Astrocyte of the cerebellum (primary cell): Measurements from ENCODE around the gene SLC7A6.
A peak's percentile ranks its signal among the peaks of the same experiment; 100 is the strongest.
"Not testable (repeated sequence)": the region's sequence is repeated elsewhere in the genome, so short reads cannot be mapped to it uniquely, and the experiment has no call there.

Experiments used
- DNase-seq: peaks from one replicate; pipeline ENCODE4 v3.0.0-alpha.2; 2011; ENCODE audit warnings: low read depth
- H3K4me3 ChIP-seq: 2 replicates; pipeline ENCODE4 v1.5.1; 2011; ENCODE audit warnings: mild to moderate bottlenecking, low read depth, low read length, moderate library complexity
- in situ Hi-C: cut with HindIII; loops from 2 replicates; pipeline ENCODE4 v1.10.0; 2017; ENCODE audit warnings: low sequenced_read_pairs
- TF ChIP-seq, protein P1 (sequence below): IDR thresholded peaks from 2 replicates; pipeline ENCODE4 v1.5.1; 2012; ENCODE audit warnings: low read length, low read depth, moderate library complexity, mild to moderate bottlenecking; ENCODE audit errors: missing control alignments

Gene SLC7A6

DNA sequence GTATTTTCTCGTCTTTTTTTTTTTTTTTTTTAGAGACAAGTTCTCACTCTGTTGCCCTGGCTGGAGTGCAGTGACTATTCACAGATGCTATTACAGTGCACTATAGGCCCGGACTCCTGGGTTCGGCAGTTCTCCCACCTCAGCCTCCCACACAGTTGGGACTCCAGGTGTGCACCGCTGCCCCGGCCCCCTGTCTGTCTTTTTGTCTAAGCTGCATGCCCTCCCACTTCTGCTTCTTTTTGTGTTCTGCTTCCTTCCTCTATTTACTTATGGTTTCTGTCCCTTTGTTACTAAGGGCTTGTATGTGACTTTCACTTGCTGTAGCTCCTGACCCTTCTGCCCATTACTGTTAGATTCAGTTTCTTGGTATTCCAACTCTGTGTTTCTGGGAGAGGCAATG lies 20.5 kb downstream of the SLC7A6 start:
- no peak overlapping the region for H3K4me3 ChIP-seq
- TF ChIP-seq, protein P1, sequence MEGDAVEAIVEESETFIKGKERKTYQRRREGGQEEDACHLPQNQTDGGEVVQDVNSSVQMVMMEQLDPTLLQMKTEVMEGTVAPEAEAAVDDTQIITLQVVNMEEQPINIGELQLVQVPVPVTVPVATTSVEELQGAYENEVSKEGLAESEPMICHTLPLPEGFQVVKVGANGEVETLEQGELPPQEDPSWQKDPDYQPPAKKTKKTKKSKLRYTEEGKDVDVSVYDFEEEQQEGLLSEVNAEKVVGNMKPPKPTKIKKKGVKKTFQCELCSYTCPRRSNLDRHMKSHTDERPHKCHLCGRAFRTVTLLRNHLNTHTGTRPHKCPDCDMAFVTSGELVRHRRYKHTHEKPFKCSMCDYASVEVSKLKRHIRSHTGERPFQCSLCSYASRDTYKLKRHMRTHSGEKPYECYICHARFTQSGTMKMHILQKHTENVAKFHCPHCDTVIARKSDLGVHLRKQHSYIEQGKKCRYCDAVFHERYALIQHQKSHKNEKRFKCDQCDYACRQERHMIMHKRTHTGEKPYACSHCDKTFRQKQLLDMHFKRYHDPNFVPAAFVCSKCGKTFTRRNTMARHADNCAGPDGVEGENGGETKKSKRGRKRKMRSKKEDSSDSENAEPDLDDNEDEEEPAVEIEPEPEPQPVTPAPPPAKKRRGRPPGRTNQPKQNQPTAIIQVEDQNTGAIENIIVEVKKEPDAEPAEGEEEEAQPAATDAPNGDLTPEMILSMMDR, result no peak
- no peak for DNase-seq
- in situ Hi-C loops, result no loop called here

DNA sequence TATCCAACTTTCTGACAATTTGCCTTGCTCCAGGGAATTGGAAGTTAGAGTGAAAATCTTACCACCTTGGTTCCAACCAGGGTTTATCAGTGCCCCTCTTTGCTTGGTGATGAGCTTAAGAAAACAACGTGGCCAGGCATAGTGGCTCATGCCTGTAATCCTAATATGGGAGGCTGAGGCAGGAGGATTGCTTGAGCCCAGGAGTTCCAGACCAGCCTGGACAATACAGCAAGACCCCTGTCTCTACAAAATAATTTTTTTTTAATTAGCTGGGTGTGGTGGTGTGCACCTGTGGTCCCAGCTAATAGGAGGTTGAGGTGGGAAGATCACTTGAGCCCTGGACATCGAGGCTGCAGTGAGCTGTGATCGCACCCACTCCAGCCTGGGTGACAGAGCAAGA lies 21.4 kb downstream of the SLC7A6 start:
- in situ Hi-C loops, result no loop called here
- TF ChIP-seq, protein P1, result no peak
- no peak overlapping the region for H3K4me3 ChIP-seq
- no peak for DNase-seq

DNA sequence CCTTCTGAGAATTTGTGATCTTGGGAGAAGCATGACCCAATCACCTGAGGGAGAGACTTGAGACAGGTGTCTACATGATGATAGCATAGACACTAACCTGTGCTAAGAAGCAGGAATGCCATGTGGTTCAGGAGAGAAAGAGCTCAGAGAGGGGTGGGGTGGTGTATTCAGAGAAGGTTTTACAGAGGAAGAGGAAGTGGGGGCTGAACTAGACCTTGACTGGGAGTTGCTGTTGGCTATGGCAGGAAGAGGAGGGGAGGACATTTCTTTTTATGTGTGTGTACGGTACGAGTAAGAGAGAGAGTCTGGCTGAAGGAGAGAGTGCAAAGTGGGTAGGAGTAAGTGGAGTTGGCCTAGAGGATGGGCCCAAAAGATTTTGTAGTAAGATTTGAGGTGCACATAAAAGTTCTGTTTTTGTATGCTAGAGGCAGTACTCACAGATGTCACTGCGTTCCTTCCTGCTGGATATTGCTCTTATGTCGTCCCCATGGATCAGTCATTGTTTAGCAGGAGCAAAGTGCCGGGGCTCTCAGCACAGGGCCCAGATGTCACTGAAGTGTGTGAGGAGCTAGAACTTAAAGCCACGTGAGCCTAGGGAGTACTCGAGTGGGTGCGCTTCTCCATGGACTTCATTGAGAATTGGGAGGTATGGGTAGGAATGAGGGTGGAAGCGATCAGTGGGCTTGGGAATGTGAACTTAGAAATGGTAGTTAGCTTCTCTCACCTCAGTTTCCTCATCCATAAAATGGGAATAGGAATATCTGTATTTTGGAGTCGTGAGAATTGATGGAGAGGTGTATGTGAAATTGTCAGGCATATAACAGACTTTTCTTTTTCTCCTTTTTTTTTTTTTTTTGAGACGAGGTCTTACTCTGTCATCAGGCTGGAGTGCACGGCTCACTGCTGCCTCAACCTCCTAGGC lies 22.1 kb downstream of the SLC7A6 start:
- TF ChIP-seq, protein P1, result no peak
- in situ Hi-C loops, result no loop called here
- no peak for DNase-seq
- H3K4me3 ChIP-seq, result no peak overlapping the region

DNA sequence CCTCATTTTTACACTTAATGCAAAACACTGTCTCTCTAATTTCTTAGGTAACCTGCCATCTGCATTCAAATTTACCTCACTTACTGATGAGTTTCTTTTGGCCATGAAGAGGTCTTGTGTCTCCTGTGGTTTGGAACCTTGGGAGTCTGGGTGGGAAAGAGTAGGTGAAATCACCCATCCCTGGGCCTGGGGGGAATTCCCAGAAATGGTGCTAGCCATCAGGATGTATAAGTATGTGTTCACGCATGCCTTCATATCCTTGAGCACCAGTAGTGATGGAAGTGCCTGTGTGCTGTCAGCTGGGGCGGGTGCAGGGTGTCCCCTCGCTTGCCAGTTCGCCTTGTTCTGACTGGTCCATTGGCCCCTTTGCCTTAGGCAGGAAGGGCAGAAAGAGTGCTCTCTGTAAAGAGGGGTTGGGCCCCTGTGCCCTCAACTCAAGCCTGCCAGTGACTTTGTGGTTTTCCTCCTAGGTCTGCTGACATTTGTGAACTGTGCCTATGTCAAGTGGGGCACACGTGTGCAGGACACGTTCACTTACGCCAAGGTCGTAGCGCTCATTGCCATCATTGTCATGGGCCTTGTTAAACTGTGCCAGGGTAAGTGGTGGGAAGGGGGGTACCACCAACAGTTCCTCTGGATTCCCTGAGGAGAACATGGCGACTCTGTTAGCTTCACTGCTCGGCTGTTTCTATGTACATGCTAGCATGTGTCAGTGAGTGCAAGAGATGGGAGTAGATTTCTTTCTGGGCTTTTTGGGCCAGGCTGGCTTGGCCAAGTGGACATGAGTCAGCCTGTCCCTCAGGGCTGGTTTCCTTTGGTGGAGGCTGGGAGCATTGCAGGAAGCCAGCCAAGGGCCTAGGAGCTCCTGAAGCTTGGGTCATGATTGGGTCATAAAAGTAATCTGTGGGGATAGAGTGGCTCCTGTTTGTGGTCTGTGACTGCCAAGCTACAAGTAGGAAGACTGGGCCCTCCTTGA lies 23.2 kb downstream of the SLC7A6 start:
- no peak overlapping the region for H3K4me3 ChIP-seq
- TF ChIP-seq, protein P1, result no peak
- in situ Hi-C loops, result no loop called here
- DNase-seq, result peak; percentile 35

DNA sequence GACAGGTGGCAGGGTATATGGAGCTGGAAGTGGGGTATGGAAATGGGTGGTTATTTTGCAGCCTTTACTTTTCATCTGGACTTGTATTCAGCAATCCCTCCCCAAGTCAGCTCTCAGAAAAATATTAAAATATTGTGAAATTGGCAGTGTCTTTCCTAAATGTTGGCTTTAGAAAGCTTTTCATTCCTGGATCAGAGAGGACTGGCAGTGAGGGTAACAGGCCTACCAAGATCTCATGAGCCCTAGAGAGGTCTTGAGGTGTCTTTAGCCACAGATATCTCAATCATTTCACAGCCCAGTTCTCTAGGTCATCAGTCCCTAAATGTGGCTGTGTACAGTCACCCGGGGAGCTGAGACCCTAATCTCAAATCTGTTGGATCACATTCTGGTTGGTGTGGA lies 23.9 kb downstream of the SLC7A6 start:
- TF ChIP-seq, protein P1, result no peak
- in situ Hi-C loops, result no loop called here
- DNase-seq, result no peak
- H3K4me3 ChIP-seq, result no peak overlapping the region

DNA sequence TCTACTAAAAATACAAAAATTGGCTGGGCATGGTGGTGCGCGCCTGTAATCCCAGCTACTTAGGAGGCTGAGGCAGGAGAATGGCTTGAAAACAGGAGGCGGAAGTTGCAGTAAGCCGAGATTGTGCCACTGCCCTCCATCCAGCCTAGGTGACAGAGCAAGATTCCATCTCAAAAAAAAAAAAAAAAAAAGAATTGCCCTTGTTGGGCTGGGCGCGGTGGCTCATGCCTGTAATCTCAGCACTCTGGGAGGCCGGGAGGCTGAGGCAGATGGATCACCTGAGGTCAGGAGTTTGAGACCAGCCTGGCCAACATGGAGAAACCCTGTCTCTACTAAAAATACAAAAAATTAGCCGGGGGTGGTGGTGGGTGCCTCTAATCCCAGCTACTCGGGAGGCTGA lies 24.5 kb downstream of the SLC7A6 start:
- DNase-seq, H3K4me3 ChIP-seq, in situ Hi-C loops: not testable (repeated sequence)
